WI38 (cell line): ENCODE data around the gene SPATA1.

Experiments
- H3K4me3 ChIP-seq: 2 replicates; pipeline ENCODE4 v1.5.1; 2011; ENCODE audit warnings: low read depth, mild to moderate bottlenecking, control low read depth, low read length
- CTCF ChIP-seq: IDR thresholded peaks from 2 replicates; pipeline ENCODE4 v1.5.1; 2012; ENCODE audit warnings: low read depth, mild to moderate bottlenecking, control low read depth, low read length

SPATA1 gene

GRCh38 chr1:84573967-84574842, 68.0 kb downstream of the SPATA1 start, which contains the start of gene CTBS:
TSS of gene CTBS (minus strand) at chr1:84574440. CDS start at chr1:84574415, 25 bp downstream.
- TF ChIP-seq CTCF = no peak
- peak within 1 kb of the TSS; percentile 73 for H3K4me3 ChIP-seq

- no peak for TF ChIP-seq CTCF
- H3K4me3 ChIP-seq = peak overlapping the region; percentile 73
Measured at GRCh38 chr1:84574936-84575335, 68.8 kb downstream of the SPATA1 start.

GRCh38 chr1:84581648-84582047, 75.5 kb downstream of the SPATA1 start:
- TF ChIP-seq CTCF = no peak
- no peak overlapping the region for H3K4me3 ChIP-seq

- no peak overlapping the region for H3K4me3 ChIP-seq
- no peak for TF ChIP-seq CTCF
Measured at GRCh38 chr1:84582802-84583587, 76.8 kb downstream of the SPATA1 start.

- no peak for TF ChIP-seq CTCF
Measured at GRCh38 chr1:84583648-84584047, 77.5 kb downstream of the SPATA1 start.

GRCh38 chr1:84584126-84584525, 77.9 kb downstream of the SPATA1 start:
- no peak for TF ChIP-seq CTCF
- no peak overlapping the region for H3K4me3 ChIP-seq

More at GRCh38 chr1:84583648-84584047, 77.5 kb downstream of the SPATA1 start:
- no peak overlapping the region for H3K4me3 ChIP-seq

- no peak for TF ChIP-seq CTCF
- no peak overlapping the region for H3K4me3 ChIP-seq
Measured at GRCh38 chr1:84585803-84586202, 79.6 kb downstream of the SPATA1 start.
